Left ventricle myocardium inferior (tissue), 1 donor: ENCODE data around the gene LRRC37B. TPM values are rescaled to one million over a fixed set of nuclear protein-coding genes. Genes with fewer than 3 reads are reported as not detected.

ENCODE experiments used
- DNase-seq: peaks from one replicate; pipeline ENCODE4 v3.0.0-alpha.2; 2020
- H3K27ac ChIP-seq: fragments of 200-600 bp; replicated peaks from 2 replicates; pipeline ENCODE4 v1.8.0; 2021
- H3K27me3 ChIP-seq: fragments of 200-600 bp; 2 replicates; pipeline ENCODE4 v1.8.0; 2021; ENCODE audit warnings: low read depth
- H3K36me3 ChIP-seq: fragments of 200-600 bp; 2 replicates; pipeline ENCODE4 v1.8.0; 2021
- H3K4me1 ChIP-seq: fragments of 200-600 bp; 2 replicates; pipeline ENCODE4 v1.8.0; 2021
- H3K4me3 ChIP-seq: fragments of 200-600 bp; 2 replicates; pipeline ENCODE4 v1.8.0; 2021; ENCODE audit warnings: mild to moderate bottlenecking, moderate library complexity
- H3K9me3 ChIP-seq: fragments of 200-600 bp; replicated peaks from 2 replicates; pipeline ENCODE4 v1.8.0; 2021
- intact Hi-C: fragments of 100-400 bp; cut with micrococcal nuclease; formaldehyde crosslinking; loops from one replicate; pipeline ENCODE4 v1.11.0; 2022
- total RNA-seq: library from RNA; stranded (reverse); fragmentation: NEBNext Ultra II Directional; extraction: Animal tissue kit (Norgen Biotek cat#: 25700); gene quantifications from one replicate; pipeline ENCODE4 v1.2.1, GENCODE V29; 2021
- TF ChIP-seq, protein P1 (sequence below): fragments of 200-600 bp; IDR thresholded peaks from 2 replicates; pipeline ENCODE4 v1.8.0; 2021; ENCODE audit warnings: antibody characterized with exemption, mild to moderate bottlenecking, borderline replicate concordance
- donor health status: DM: no; HTN: yes; CAD: no; lungs with severe emphysema.

The LRRC37B gene
- total RNA-seq, 1 donor from 2014 or later, result 3.2 TPM

DNA sequence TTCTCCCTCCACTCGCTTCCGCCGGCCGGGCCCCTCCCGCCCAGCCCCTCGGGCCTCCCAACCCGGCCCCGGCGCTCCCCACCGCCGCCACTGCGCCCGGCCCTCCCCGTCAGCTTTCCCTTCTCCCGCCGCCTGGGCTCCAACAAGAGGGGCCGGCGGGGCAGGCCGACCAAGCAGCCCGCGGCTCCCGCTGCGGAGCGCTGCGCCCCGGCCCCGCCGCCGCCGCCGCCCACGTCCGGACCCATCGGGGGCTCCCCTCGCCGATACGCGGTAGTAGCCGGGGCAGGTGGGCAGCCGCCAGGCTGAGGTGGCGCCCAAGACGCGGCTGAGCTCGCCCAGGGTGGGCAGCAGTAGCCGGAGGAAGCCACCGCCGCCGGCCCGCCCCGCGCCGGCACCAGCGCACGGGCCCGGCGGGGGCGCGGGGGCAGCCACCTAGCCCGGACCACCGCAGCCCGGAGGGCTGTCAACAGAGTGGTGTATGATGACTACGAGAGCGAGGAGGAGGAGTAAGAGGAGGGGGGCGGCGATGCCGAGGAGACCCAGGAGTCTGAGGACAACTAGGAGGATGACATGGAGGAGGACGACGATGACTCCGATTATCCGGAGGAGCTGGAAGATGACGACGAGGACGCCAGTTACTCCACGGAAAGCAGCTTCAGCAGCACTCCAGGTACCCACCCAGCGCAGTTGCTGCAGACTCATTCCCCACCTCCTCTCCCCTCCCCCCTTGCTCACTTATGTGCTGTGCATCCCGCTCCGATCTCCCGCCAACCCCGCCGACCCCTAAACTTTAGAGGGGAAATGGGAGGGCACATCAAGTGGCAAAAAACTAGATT is 498 bp downstream of the LRRC37B start:
- peak overlapping the region; percentile 83 for H3K27ac ChIP-seq
- intact Hi-C loops, result loop anchor here (10.0 kb wide), 1 partner anchor 127 kb away; no protein-coding TSS in a partner anchor
- DNase-seq, result no peak
- H3K27me3 ChIP-seq, result no peaks in the 10 kb centered on the region
- H3K4me1 ChIP-seq, result peaks cover 40% of the 10 kb centered on the region
- TF ChIP-seq, protein P1, sequence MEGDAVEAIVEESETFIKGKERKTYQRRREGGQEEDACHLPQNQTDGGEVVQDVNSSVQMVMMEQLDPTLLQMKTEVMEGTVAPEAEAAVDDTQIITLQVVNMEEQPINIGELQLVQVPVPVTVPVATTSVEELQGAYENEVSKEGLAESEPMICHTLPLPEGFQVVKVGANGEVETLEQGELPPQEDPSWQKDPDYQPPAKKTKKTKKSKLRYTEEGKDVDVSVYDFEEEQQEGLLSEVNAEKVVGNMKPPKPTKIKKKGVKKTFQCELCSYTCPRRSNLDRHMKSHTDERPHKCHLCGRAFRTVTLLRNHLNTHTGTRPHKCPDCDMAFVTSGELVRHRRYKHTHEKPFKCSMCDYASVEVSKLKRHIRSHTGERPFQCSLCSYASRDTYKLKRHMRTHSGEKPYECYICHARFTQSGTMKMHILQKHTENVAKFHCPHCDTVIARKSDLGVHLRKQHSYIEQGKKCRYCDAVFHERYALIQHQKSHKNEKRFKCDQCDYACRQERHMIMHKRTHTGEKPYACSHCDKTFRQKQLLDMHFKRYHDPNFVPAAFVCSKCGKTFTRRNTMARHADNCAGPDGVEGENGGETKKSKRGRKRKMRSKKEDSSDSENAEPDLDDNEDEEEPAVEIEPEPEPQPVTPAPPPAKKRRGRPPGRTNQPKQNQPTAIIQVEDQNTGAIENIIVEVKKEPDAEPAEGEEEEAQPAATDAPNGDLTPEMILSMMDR, result no peak
- H3K4me3 ChIP-seq, result peak overlapping the region; percentile 91
- no peaks in the 10 kb centered on the region for H3K9me3 ChIP-seq
- peaks cover 3% of the 10 kb centered on the region for H3K36me3 ChIP-seq

DNA sequence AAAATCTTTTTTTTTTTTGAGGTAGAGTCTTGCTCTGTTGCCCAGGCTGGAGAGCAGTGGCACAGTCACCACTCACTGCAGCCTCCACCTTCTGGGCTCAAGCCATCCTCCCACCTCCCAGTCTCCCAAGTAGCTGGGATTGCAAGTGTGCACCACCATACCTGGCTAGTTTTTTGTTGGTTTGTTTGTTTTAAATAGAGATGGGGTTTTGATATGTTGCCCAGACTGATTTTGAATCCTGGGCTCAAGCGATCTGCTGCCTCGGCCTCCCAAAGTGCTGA is 2.0 kb downstream of the LRRC37B start:
- TF ChIP-seq, protein P1, result no peak
- H3K27ac ChIP-seq, result no peak overlapping the region
- H3K4me3 ChIP-seq, result peak overlapping the region; percentile 91
- no peaks in the 10 kb centered on the region for H3K9me3 ChIP-seq
- peaks cover 4% of the 10 kb centered on the region for H3K36me3 ChIP-seq
- peaks cover 40% of the 10 kb centered on the region for H3K4me1 ChIP-seq
- intact Hi-C loops, result loop anchor here (10.0 kb wide), 1 partner anchor 126 kb away; no protein-coding TSS in a partner anchor
- no peaks in the 10 kb centered on the region for H3K27me3 ChIP-seq
- no peak for DNase-seq

DNA sequence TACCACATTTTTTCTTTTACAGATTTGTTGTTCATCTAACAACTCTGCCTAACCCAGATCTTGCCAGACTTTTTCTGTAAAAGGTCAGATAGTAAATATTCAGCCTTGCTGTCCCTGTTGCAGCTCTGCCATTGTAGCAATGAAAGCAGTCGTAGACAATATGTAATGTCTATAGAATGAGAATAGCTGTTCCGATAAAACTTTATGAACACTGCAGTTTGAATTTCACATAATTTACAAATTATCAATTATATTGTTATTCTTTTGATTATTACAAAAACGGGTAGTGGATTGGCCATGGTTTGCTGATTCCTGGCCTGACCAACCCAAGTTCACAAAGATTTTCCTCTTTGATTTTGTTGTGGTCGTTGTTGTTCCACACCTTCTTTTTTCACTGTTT is 2.9 kb downstream of the LRRC37B start:
- H3K27ac ChIP-seq, result no peak overlapping the region
- peaks cover 40% of the 10 kb centered on the region for H3K4me1 ChIP-seq
- no peak for DNase-seq
- no peak overlapping the region for H3K4me3 ChIP-seq
- no peaks in the 10 kb centered on the region for H3K9me3 ChIP-seq
- H3K36me3 ChIP-seq, result peaks cover 4% of the 10 kb centered on the region
- TF ChIP-seq, protein P1, result no peak
- intact Hi-C loops, result no loop called here
- H3K27me3 ChIP-seq, result no peaks in the 10 kb centered on the region

DNA sequence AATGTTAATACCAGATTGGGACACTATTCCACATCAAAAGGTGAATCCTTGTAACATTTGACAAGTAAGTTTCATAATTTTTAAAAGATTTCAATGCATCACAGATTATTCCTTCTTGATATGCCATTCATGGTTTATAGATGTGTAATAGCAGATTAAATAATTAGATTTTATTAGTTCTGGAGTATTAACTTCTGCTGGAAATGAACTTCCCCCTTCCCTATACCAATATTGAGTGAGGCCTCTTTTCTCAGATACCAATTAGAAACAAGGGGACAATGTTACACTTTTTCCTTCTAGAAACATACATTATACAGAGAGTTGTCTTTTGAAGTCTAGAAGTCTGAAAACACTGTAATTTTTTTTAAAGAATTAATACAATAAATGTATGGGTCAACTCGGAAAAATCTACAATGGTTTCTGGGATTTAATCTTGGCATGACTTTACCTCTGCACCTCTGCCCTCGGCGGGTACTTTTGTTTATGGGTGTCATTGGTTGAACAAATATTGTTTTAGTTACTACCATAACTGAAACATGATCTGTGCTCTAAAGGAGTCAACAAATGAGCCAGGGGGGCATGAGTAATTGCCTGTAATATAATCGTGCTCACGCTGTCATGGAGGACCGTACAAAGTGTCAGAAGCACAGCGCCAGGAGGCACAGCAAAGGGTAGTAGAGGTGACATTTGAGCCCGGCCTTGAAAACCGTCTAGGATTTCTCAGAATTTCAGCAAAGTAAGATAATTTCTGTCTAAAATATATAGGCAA is 8.2 kb downstream of the LRRC37B start:
- TF ChIP-seq, protein P1, result no peak
- Histone ChIP-seq H3K4me3 (no peak overlapping the region), H3K36me3 (peaks cover 8% of the 10 kb centered on the region), H3K27ac (no peak overlapping the region), H3K27me3 (no peaks in the 10 kb centered on the region), H3K4me1 (peaks cover 10% of the 10 kb centered on the region), H3K9me3 (no peaks in the 10 kb centered on the region)
- no peak for DNase-seq
- intact Hi-C loops, result no loop called here

DNA sequence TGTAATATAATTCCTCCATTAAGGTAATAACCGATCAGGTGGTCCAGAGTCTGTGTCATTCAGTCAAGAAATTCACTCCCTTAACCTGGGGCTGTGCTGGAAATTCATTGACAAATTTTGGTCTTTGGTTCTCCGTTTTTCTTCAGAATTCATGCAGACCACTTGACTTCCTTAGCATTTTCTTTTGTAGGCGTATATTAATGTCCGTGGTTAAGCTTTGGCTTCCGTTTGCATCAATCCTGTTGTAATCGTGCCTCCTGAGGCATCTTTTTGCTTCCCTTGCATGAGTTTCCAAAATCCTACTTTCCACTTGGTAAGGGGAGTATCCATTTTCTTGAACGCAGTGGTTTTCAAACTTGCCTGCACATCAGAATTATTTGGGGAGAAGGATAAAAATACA is 9.0 kb downstream of the LRRC37B start:
- Histone ChIP-seq H3K27ac (no peak overlapping the region), H3K4me3 (no peak overlapping the region), H3K36me3 (peaks cover 8% of the 10 kb centered on the region), H3K4me1 (peaks cover 15% of the 10 kb centered on the region), H3K27me3 (no peaks in the 10 kb centered on the region), H3K9me3 (no peaks in the 10 kb centered on the region)
- TF ChIP-seq, protein P1, result no peak
- intact Hi-C loops, result no loop called here
- no peak for DNase-seq
